IMR-90 (cell line): Measurements from ENCODE around the gene EVPL.

ENCODE experiments used
- BHLHE40 ChIP-seq: fragments of 150-350 bp; IDR thresholded peaks from 2 replicates; pipeline ENCODE4 v1.6.1; 2016; ENCODE audit warnings: mild to moderate bottlenecking, low read depth, low read length
- CEBPB ChIP-seq: IDR thresholded peaks from 2 replicates; pipeline ENCODE4 v1.6.1; 2012; ENCODE audit warnings: low read depth, low read length, improper control_type of control experiment
- CHD1 ChIP-seq: IDR thresholded peaks from 2 replicates; pipeline ENCODE4 v1.6.1; 2012; ENCODE audit warnings: low read depth, low read length, improper control_type of control experiment
- CTCF ChIP-seq: conservative IDR thresholded peaks from 2 replicates; pipeline ENCODE4 v1.5.1; 2012; ENCODE audit warnings: mild to moderate bottlenecking, low read depth, low read length, improper control_type of control experiment
- FOS ChIP-seq: fragments of 150-350 bp; IDR thresholded peaks from 2 replicates; pipeline ENCODE4 v1.6.1; 2016; ENCODE audit warnings: low read depth, low read length
- POLR2A ChIP-seq: IDR thresholded peaks from 2 replicates; pipeline ENCODE4 v1.6.1; 2012; ENCODE audit warnings: mild to moderate bottlenecking, low read depth, low read length
- RAD21 ChIP-seq: IDR thresholded peaks from 2 replicates; pipeline ENCODE4 v1.6.1; 2012; ENCODE audit warnings: low read length, improper control_type of control experiment
- RCOR1 ChIP-seq: IDR thresholded peaks from 2 replicates; pipeline ENCODE4 v1.6.1; 2012; ENCODE audit warnings: mild to moderate bottlenecking, low read length, improper control_type of control experiment; ENCODE audit not compliant: insufficient replicate concordance
- USF2 ChIP-seq: fragments of 150-350 bp; IDR thresholded peaks from 2 replicates; pipeline ENCODE4 v1.6.1; 2017; ENCODE audit warnings: mild to moderate bottlenecking, antibody characterized with exemption, low read length, low read depth

GRCh38 chr17:76054112-76054476 lies 27.0 kb upstream of the EVPL start:
- TF ChIP-seq RAD21 (no peak), CTCF (no peak), POLR2A (no peak), USF2 (no peak), RCOR1 (no peak), FOS (no peak), CEBPB (no peak), BHLHE40 (no peak), CHD1 (no peak)
